GM12864 (cell line): ENCODE data around the gene AFF1.

ENCODE experiments used
- DNase-seq: peaks from one replicate; pipeline ENCODE4 v3.0.0-alpha.2; 2011; ENCODE audit warnings: low read depth
- H3K4me3 ChIP-seq: 2 replicates; pipeline ENCODE4 v1.5.1; 2011; ENCODE audit warnings: mild to moderate bottlenecking, low read depth, low read length, control low read depth
- CTCF ChIP-seq: IDR thresholded peaks from 2 replicates; pipeline ENCODE4 v1.5.1; 2011; ENCODE audit warnings: low read depth, mild to moderate bottlenecking, moderate library complexity, low read length, control low read depth, inconsistent platforms; ENCODE audit errors: missing control alignments

AFF1 gene

GRCh38 chr4:87103691-87104187 lies 168.9 kb downstream of the AFF1 start:
- H3K4me3 ChIP-seq: no peak overlapping the region
- TF ChIP-seq CTCF: no peak
- DNase-seq: no peak

- TF ChIP-seq CTCF: no peak
- H3K4me3 ChIP-seq: no peak overlapping the region
- no peak for DNase-seq
These were observed 170.5 kb downstream of the AFF1 start for GRCh38 chr4:87105101-87105845.

DNA sequence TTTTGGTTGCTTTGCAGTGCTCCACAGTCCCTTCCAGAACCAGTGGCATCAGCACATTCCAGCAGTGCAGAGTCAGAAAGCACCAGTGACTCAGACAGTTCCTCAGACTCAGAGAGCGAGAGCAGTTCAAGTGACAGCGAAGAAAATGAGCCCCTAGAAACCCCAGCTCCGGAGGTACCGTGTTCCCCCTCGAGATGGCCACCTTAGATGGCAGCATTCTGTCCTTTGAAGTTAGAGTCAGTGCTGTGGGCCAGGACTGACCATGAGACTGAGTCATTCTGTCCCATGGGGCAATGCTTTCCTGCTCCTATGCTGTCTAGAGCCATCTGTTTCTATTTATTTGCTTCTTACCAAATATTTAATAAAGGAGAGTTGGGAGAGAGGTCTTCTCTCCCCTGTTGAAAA lies 173.3 kb downstream of the AFF1 start:
- no peak for TF ChIP-seq CTCF
- no peak overlapping the region for H3K4me3 ChIP-seq
- no peak for DNase-seq

DNA sequence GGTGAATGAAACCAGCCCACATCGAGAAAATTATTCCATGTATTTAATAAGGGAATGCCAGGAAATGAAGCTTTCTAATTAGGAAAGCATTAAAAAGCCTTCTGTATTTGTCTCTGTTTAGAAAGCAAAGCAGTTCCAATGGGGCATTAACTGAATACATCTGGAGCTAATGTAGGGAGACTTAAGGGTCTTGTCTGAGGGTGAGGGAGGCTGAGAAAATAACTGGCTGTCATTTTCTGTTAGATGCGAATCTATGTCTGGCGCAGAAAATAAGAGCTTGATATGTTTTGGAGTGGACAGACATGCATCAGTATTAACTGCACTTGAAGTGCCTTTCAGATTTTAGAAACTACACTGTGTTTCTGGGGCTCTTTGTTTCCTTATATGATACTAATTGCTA lies 174.3 kb downstream of the AFF1 start:
- no peak for DNase-seq
- H3K4me3 ChIP-seq: no peak overlapping the region
- TF ChIP-seq CTCF: no peak

- H3K4me3 ChIP-seq: no peak overlapping the region
- DNase-seq: no peak
- no peak for TF ChIP-seq CTCF
These were observed 175.1 kb downstream of the AFF1 start for GRCh38 chr4:87109945-87110344.

- no peak overlapping the region for H3K4me3 ChIP-seq
- no peak for TF ChIP-seq CTCF
- no peak for DNase-seq
These were observed 177.3 kb downstream of the AFF1 start for GRCh38 chr4:87112063-87112462.
